HepG2 (cell line): ENCODE data around the gene GDF7. TPM values are rescaled to one million over a fixed set of nuclear protein-coding genes. Genes with fewer than 3 reads are reported as not detected.
A peak's percentile ranks its signal among the peaks of the same experiment; 100 is the strongest.

ENCODE experiments used
- ATRX ChIP-seq: sonication (generic); formaldehyde crosslinking; IDR thresholded peaks from 2 replicates; pipeline ENCODE4 v1.4.0; 2020; ENCODE audit warnings: missing genetic modification reagents, borderline replicate concordance
- BCLAF1 ChIP-seq: fragments of 450-650 bp; IDR thresholded peaks from 2 replicates; pipeline ENCODE4 v1.6.1; 2017; ENCODE audit warnings: mild to moderate bottlenecking
- EZH2 ChIP-seq: conservative IDR thresholded peaks from 2 replicates; pipeline ENCODE4 v1.6.1; 2012; ENCODE audit warnings: mild to moderate bottlenecking, low read depth, low read length, moderate library complexity
- FOXM1 ChIP-seq: sonication (generic); formaldehyde crosslinking; IDR thresholded peaks from 2 replicates; pipeline ENCODE4 v1.5.0; 2020; ENCODE audit warnings: missing genetic modification reagents
- JARID2 ChIP-seq: sonication (generic); formaldehyde crosslinking; IDR thresholded peaks from 2 replicates; pipeline ENCODE4 v1.8.1; 2023; ENCODE audit warnings: missing genetic modification reagents, inconsistent platforms; ENCODE audit not compliant: insufficient replicate concordance
- PBX3 ChIP-seq: sonication (generic); formaldehyde crosslinking; IDR thresholded peaks from 2 replicates; pipeline ENCODE4 v1.8.1; 2023; ENCODE audit warnings: missing genetic modification reagents, inconsistent platforms, borderline replicate concordance
- PRMT3 ChIP-seq: sonication (generic); formaldehyde crosslinking; IDR thresholded peaks from 2 replicates; pipeline ENCODE4 v1.8.1; 2022; ENCODE audit warnings: low read depth, mild to moderate bottlenecking, moderate library complexity, missing genetic modification reagents, borderline replicate concordance
- SRSF1 ChIP-seq: fragments of 200-400 bp; formaldehyde crosslinking; optimal IDR thresholded peaks from 2 replicates; pipeline ENCODE3; 2017; ENCODE audit warnings: mild to moderate bottlenecking, low read depth, low read length, moderate library complexity
- TEAD2 ChIP-seq: sonication (generic); formaldehyde crosslinking; IDR thresholded peaks from 2 replicates; pipeline ENCODE4 v1.9.0; 2021; ENCODE audit warnings: missing genetic modification reagents
- YY1 ChIP-seq: IDR thresholded peaks from 2 replicates; pipeline ENCODE4 v1.6.1; 2011; ENCODE audit warnings: low read length, low read depth, moderate library complexity, mild to moderate bottlenecking; ENCODE audit not compliant: insufficient read depth, insufficient replicate concordance
- ZFP1 ChIP-seq: IDR thresholded peaks from 2 replicates; pipeline ENCODE4 v1.6.1; 2016
- ZNF280D ChIP-seq: sonication (generic); formaldehyde crosslinking; IDR thresholded peaks from 2 replicates; pipeline ENCODE4 v1.5.1; 2020; ENCODE audit warnings: mild to moderate bottlenecking, missing genetic modification reagents
- ZNF432 ChIP-seq: sonication (generic); formaldehyde crosslinking; IDR thresholded peaks from 2 replicates; pipeline ENCODE4 v1.5.0; 2020; ENCODE audit warnings: missing genetic modification reagents, mild to moderate bottlenecking, borderline replicate concordance
- ZNF460 ChIP-seq: sonication (generic); formaldehyde crosslinking; IDR thresholded peaks from 2 replicates; pipeline ENCODE4 v1.5.1; 2020; ENCODE audit warnings: missing genetic modification reagents, mild to moderate bottlenecking, borderline replicate concordance
- ZNF564 ChIP-seq: sonication (generic); formaldehyde crosslinking; IDR thresholded peaks from 2 replicates; pipeline ENCODE4 v1.8.1; 2023; ENCODE audit warnings: mild to moderate bottlenecking, missing genetic modification reagents
- ZNF569 ChIP-seq: sonication (generic); formaldehyde crosslinking; IDR thresholded peaks from 2 replicates; pipeline ENCODE4 v1.5.0; 2020; ENCODE audit warnings: mild to moderate bottlenecking, missing genetic modification reagents, moderate library complexity, borderline replicate concordance
- ZNF580 ChIP-seq: IDR thresholded peaks from 2 replicates; pipeline ENCODE4 v1.6.1; 2016; ENCODE audit warnings: low read depth, borderline replicate concordance
- ZNF629 ChIP-seq: sonication (generic); formaldehyde crosslinking; conservative IDR thresholded peaks from 2 replicates; pipeline ENCODE4 v1.5.0; 2020; ENCODE audit warnings: missing genetic modification reagents
- ZNF850 ChIP-seq: sonication (generic); formaldehyde crosslinking; conservative IDR thresholded peaks from 2 replicates; pipeline ENCODE4 v1.9.0; 2021; ENCODE audit warnings: mild to moderate bottlenecking, missing genetic modification reagents
- ZSCAN20 ChIP-seq: sonication (generic); formaldehyde crosslinking; IDR thresholded peaks from 2 replicates; pipeline ENCODE4 v1.4.0; 2020; ENCODE audit warnings: missing genetic modification reagents, mild to moderate bottlenecking, borderline replicate concordance
- polyA plus RNA-seq, 8 experiments: library from polyadenylated mRNA; depleted of rRNA in 3 of 8; stranded (reverse) in 7 of 8; unstranded in 1 of 8; fragments of >200 nt; fragmentation: Illumina TruSeq in 4 of 8; extraction: Trizol in 4 of 8; gene quantifications; 2 replicates each; pipeline versions ENCODE4 v1.2.1 to v1.2.3, GENCODE V29; 2011 to 2016; ENCODE audit warnings: low read depth in 4 of 8, missing spikeins in 1 of 8, mixed read lengths in 1 of 8; ENCODE audit not compliant: insufficient read depth in 1 of 8
- total RNA-seq, 5 experiments: library from RNA; depleted of rRNA; stranded (reverse); fragments of >200 nt; fragmentation: Illumina TruSeq; extraction: Trizol; gene quantifications; 2 replicates each; pipeline ENCODE4 v1.2.3, GENCODE V29; 2016; ENCODE audit warnings: low read depth in 1 of 5

The GDF7 gene
- total and polyA plus RNA-seq, 2 of the 13 experiments (the other 11 are each of a cell fraction or from before 2014, with no cell fraction given) = 1.6 to 15.0 TPM

- TF ChIP-seq BCLAF1 (no peak), TEAD2 (CRISPR knock-in tag) (no peak), ZNF564 (CRISPR knock-in tag) (peak; percentile 66; the same call in 1 of the 2 replicates), ZNF432 (CRISPR knock-in tag) (no peak), ZNF629 (CRISPR knock-in tag) (no peak), PRMT3 (peak; percentile 74; the same call in 1 of the 2 replicates), ZNF580 (CRISPR knock-in tag) (peak; percentile 71; the same call in 1 of the 2 replicates), SRSF1 (no peak), PBX3 (CRISPR knock-in tag) (no peak), JARID2 (peak; percentile 80), ZNF280D (peak; percentile 16; the same call in 1 of the 2 replicates), ZFP1 (CRISPR knock-in tag) (no peak; the same call in 1 of the 2 replicates), ZNF569 (CRISPR knock-in tag) (0 out of 2 replicates have a peak, but pooled peaks have one; percentile 30), EZH2 (no peak), FOXM1 (no peak), ZSCAN20 (CRISPR knock-in tag) (peak; percentile 96), ATRX (CRISPR knock-in tag) (no peak), YY1 (peak; percentile 82), ZNF850 (CRISPR knock-in tag) (no peak; the same call in 1 of the 2 replicates), ZNF460 (no peak; the same call in 1 of the 2 replicates)
These were observed 15.8 kb upstream of the GDF7 start, which contains the start of gene HS1BP3 (continued) for GRCh38 chr2:20650877-20651730.
